Ishikawa (cell line): ENCODE measurements around the gene WNT7B.

ENCODE experiments used
- CEBPB ChIP-seq: IDR thresholded peaks from 2 replicates; pipeline ENCODE4 v1.6.1; 2012
- CREB1 ChIP-seq: IDR thresholded peaks from 2 replicates; pipeline ENCODE4 v1.6.1; 2012; ENCODE audit warnings: low read depth
- EGR1 ChIP-seq: IDR thresholded peaks from 2 replicates; pipeline ENCODE4 v1.6.1; 2012
- EP300 ChIP-seq: IDR thresholded peaks from 2 replicates; pipeline ENCODE4 v1.6.1; 2012; ENCODE audit warnings: borderline replicate concordance
- MAX ChIP-seq: IDR thresholded peaks from 2 replicates; pipeline ENCODE4 v1.6.1; 2012
- RAD21 ChIP-seq: IDR thresholded peaks from 2 replicates; pipeline ENCODE4 v1.6.1; 2012; ENCODE audit warnings: low read depth
- TAF1 ChIP-seq: IDR thresholded peaks from 2 replicates; pipeline ENCODE4 v1.6.1; 2012; ENCODE audit warnings: low read depth, mild to moderate bottlenecking
- TCF12 ChIP-seq: IDR thresholded peaks from 2 replicates; pipeline ENCODE4 v1.6.1; 2012; ENCODE audit warnings: low read depth
- TEAD4 ChIP-seq: IDR thresholded peaks from 2 replicates; pipeline ENCODE4 v1.6.1; 2012
- TF ChIP-seq, protein P1 (sequence below): IDR thresholded peaks from 2 replicates; pipeline ENCODE4 v1.6.1; 2012; ENCODE audit warnings: low read depth, mild to moderate bottlenecking
- TF ChIP-seq, protein P2 (sequence below): IDR thresholded peaks from 2 replicates; pipeline ENCODE4 v1.6.1; 2012

GRCh38 chr22:45897736-45898135, 79.2 kb downstream of the WNT7B start:
- no peak for TF ChIP-seq EP300
- no peak for TF ChIP-seq MAX
- TF ChIP-seq, protein P1, sequence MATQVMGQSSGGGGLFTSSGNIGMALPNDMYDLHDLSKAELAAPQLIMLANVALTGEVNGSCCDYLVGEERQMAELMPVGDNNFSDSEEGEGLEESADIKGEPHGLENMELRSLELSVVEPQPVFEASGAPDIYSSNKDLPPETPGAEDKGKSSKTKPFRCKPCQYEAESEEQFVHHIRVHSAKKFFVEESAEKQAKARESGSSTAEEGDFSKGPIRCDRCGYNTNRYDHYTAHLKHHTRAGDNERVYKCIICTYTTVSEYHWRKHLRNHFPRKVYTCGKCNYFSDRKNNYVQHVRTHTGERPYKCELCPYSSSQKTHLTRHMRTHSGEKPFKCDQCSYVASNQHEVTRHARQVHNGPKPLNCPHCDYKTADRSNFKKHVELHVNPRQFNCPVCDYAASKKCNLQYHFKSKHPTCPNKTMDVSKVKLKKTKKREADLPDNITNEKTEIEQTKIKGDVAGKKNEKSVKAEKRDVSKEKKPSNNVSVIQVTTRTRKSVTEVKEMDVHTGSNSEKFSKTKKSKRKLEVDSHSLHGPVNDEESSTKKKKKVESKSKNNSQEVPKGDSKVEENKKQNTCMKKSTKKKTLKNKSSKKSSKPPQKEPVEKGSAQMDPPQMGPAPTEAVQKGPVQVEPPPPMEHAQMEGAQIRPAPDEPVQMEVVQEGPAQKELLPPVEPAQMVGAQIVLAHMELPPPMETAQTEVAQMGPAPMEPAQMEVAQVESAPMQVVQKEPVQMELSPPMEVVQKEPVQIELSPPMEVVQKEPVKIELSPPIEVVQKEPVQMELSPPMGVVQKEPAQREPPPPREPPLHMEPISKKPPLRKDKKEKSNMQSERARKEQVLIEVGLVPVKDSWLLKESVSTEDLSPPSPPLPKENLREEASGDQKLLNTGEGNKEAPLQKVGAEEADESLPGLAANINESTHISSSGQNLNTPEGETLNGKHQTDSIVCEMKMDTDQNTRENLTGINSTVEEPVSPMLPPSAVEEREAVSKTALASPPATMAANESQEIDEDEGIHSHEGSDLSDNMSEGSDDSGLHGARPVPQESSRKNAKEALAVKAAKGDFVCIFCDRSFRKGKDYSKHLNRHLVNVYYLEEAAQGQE = no peak
- no peak for TF ChIP-seq RAD21
- TF ChIP-seq TEAD4 = no peak
- no peak for TF ChIP-seq TCF12
- TF ChIP-seq CREB1 = no peak
- TF ChIP-seq EGR1 = no peak
- TF ChIP-seq CEBPB = no peak
- TF ChIP-seq TAF1 = no peak
- TF ChIP-seq, protein P2, sequence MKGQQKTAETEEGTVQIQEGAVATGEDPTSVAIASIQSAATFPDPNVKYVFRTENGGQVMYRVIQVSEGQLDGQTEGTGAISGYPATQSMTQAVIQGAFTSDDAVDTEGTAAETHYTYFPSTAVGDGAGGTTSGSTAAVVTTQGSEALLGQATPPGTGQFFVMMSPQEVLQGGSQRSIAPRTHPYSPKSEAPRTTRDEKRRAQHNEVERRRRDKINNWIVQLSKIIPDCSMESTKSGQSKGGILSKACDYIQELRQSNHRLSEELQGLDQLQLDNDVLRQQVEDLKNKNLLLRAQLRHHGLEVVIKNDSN = no peak
